HG03135 (cell line): Measurements from ENCODE around the gene THSD4.
"Not testable (repeated sequence)": the region's sequence is repeated elsewhere in the genome, so short reads cannot be mapped to it uniquely, and the experiment has no call there.

Experiments used
- ATAC-seq: cut with Tn5 transposase; IDR thresholded peaks from one replicate; pipeline ENCODE4 v1.9.1; 2021; ENCODE audit warnings: mild to moderate bottlenecking, moderate library complexity; ENCODE audit not compliant: unreplicated experiment

Gene THSD4

GRCh38 chr15:71186267-71186666, 71.0 kb downstream of the THSD4 start:
- ATAC-seq: no peak

GRCh38 chr15:71187078-71187477, 71.8 kb downstream of the THSD4 start:
- no peak for ATAC-seq

GRCh38 chr15:71187526-71187925, 72.3 kb downstream of the THSD4 start:
- no peak for ATAC-seq

- no peak for ATAC-seq
These were observed 74.4 kb downstream of the THSD4 start for GRCh38 chr15:71189718-71190117.

- ATAC-seq: no peak
These were observed 76.0 kb downstream of the THSD4 start for GRCh38 chr15:71191296-71191695.

GRCh38 chr15:71192816-71193215, 77.5 kb downstream of the THSD4 start:
- ATAC-seq: no peak

GRCh38 chr15:71194286-71194685, 79.0 kb downstream of the THSD4 start:
- ATAC-seq: no peak

GRCh38 chr15:71195242-71195641, 80.0 kb downstream of the THSD4 start:
- ATAC-seq: no peak

GRCh38 chr15:71197620-71198019, 82.3 kb downstream of the THSD4 start:
- no peak for ATAC-seq

GRCh38 chr15:71198846-71199245, 83.6 kb downstream of the THSD4 start:
- ATAC-seq: no peak

- ATAC-seq: no peak
These were observed 84.4 kb downstream of the THSD4 start for GRCh38 chr15:71199384-71200351.

- ATAC-seq: no peak
These were observed 86.2 kb downstream of the THSD4 start for GRCh38 chr15:71201477-71201876.

GRCh38 chr15:71202712-71203111, 87.4 kb downstream of the THSD4 start:
- no peak for ATAC-seq

- no peak for ATAC-seq
These were observed 88.6 kb downstream of the THSD4 start for GRCh38 chr15:71203586-71204474.

- no peak for ATAC-seq
These were observed 91.9 kb downstream of the THSD4 start for GRCh38 chr15:71207141-71207540.

GRCh38 chr15:71212146-71212545, 96.9 kb downstream of the THSD4 start:
- no peak for ATAC-seq

GRCh38 chr15:71213943-71214342, 98.7 kb downstream of the THSD4 start:
- ATAC-seq: not testable (repeated sequence)

- ATAC-seq: no peak
These were observed 100.0 kb downstream of the THSD4 start for GRCh38 chr15:71215126-71215894.

- ATAC-seq: no peak
These were observed 103.1 kb downstream of the THSD4 start for GRCh38 chr15:71218272-71218805.

- no peak for ATAC-seq
These were observed 103.8 kb downstream of the THSD4 start for GRCh38 chr15:71219101-71219500.

- no peak for ATAC-seq
These were observed 104.4 kb downstream of the THSD4 start for GRCh38 chr15:71219645-71220044.
